ACHN (cell line): ENCODE measurements around the gene TMEM242.

ENCODE experiments used
- DNase-seq: peaks from one replicate; pipeline ENCODE4 v3.0.0-alpha.2; 2015
- in situ Hi-C: cut with HindIII; loops from 2 replicates; pipeline ENCODE4 v1.10.0; 2017; ENCODE audit warnings: low sequenced_read_pairs, low pct_ligation_motif_present, low pct_unique_long_range_greater_than_20kb

The TMEM242 gene

DNA sequence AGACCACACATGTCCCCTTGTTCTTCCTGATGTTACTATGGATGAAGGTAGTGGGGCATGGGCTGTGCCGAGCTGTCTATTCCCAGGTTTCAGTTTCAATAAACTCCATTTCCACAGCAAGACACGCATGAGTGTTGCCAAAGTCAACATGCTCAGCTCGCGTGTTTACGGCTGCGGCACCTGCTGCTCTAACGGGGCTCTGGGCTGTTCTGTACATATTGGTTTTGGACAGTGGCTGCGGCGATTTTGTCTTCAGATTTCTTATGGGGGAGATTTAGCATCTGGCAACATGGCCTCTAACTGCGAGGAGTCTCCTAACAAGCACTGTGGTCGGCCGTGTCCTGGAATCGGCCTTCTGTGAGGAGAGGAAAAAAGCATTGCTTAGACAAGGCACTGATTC lies 58.6 kb downstream of the TMEM242 start:
- DNase-seq: no peak
- in situ Hi-C loops: no loop called here

DNA sequence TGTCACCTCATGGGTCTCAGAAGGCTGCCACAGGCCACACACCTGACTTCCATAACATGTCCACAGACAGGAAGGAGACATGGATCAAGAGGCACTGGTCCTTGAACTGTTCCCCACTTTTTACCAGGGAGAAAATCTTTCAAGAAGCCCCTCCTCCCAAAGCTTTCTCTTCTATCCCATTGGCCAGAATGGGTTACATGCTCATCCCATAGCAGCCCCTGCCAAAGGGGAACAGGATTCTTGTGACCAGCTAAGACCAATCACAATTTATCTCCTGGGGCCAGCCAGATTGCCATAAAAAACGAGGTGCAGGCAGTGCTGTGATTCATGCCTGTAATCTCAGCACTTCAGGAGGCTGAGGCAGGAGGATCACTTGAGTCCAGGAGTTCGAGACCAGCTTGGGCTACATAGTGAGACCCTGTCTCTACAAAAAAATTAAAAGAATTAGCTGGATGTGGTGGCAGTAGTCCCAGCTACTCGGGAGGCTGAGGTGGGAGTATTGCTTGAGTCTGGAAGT lies 59.4 kb downstream of the TMEM242 start:
- no peak for DNase-seq
- in situ Hi-C loops: no loop called here

DNA sequence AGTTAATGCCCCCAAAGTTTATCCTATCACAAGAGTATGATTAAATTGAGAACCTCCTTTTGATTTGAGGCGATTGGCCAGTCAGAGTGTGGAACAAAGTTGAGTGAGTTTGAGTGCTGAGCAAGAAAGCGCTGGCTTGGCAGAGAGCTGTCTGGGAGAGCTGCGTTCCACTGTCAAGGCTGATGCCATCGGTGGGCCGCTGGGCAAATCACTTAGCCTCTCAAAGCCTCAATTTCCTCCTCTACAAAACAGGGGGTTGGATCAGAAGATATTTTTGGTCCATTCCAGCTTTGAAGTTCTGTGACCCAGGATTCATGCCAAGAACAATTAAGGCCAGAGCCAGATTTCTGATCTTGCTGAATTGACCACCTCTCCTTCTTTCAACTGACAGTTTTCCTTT lies 60.2 kb downstream of the TMEM242 start:
- in situ Hi-C loops: no loop called here
- DNase-seq: no peak

DNA sequence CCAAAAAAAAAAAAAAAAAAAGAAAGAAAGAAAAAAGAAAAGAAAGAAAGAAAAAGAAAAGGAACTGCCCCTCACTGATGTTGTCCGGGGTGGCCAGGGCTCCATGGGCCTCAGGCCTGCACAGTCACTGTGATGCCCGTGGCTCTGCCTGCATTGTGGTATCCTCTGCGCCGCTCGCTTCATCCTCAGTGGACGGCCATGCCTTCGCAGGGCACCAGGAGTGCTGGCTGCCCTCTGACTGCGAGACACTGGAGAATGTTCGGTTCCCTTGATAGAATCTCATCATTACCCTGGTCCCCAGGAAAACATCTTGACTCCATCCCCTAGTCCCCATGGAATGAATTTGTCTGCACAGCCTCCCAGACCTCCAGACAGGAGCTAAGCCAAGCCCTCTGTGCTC lies 61.7 kb downstream of the TMEM242 start:
- in situ Hi-C loops: no loop called here
- no peak for DNase-seq

DNA sequence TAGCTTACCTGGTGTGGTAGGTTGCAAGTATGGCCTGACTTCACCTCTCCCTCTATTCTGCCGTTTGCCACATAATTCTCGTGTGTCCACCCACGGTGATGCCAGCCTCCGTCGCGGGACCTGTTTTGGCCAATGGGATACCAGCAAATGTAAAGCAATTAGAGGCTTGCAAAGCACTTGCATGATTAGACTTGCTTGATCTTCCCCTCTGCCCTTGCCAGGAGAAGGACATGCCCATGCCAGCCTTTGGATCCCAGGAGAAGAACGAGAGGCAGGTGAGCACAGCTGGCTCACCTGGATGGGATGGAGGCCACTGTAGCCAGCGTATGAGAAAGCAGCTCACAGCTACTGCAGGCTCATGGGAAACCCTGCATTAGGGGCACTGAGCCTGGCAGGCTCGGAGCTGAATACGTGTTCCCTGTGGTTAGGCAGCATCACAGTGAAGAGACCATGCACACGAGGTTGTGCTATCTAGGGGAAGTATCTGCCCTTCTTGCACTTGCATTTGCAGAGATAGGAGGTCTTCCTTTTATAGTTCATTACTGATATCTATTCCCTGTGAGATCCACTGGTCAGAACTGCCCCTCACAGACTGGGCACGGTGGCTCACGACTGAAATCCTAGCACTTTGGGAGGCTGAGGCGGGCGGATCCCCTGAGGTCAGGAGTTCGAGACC lies 62.4 kb downstream of the TMEM242 start:
- DNase-seq: no peak
- in situ Hi-C loops: no loop called here

DNA sequence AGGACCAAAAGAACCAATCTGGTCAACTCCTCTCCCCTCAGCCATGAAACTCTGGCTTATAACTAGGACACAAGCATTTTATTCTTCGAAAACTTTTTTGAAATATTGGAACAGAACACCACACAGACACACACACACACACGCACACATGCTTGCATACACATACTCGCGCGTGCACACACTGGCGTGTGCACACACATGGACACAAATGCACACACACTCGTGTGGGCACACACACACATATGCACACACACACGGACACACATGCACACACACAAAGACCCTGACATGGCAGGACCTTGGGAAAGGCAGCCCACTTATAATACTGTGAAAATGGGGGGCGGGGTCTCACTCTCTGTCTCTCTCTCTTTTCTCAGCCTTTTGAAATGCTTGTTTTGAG lies 63.9 kb downstream of the TMEM242 start:
- no peak for DNase-seq
- in situ Hi-C loops: no loop called here

DNA sequence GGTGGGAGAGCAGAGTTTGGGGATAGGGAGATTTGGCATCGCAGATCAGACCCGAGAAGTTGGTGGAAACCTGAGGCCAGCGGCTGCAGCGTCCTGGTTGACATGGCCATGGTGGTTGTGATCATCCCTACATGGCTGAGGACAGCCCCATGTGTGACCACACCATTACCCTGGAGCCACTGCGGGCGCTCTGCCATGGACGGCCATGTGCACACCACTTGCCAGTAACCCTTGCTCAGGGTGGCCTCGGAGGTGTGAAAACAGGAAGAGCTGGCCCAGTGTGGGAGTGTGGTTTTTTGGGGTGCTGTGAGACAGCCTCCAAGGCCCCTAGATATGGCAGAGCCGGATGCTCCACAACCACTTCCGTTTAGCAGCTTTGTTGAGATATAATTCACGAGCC lies 64.4 kb downstream of the TMEM242 start:
- in situ Hi-C loops: no loop called here
- DNase-seq: no peak

DNA sequence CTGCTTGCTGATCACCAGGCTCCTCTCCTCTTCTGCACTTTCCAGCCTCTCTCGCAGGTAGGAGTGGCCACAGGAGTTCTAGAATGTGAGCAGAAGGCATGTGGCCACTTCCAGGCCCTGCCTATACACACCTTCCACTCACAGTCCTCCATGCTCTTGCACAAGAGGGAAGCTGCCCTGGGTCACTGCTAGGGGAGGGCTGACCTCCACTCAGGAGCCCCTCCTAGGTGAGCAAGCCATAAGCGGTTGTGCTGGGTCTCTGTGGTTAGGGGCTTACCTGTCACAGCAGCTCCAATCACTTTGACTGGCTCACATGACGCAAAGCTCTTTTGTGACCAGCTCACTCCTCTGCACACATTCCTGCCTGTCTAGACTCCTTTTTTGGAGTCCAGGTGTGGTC lies 68.2 kb downstream of the TMEM242 start:
- DNase-seq: no peak
- in situ Hi-C loops: no loop called here

DNA sequence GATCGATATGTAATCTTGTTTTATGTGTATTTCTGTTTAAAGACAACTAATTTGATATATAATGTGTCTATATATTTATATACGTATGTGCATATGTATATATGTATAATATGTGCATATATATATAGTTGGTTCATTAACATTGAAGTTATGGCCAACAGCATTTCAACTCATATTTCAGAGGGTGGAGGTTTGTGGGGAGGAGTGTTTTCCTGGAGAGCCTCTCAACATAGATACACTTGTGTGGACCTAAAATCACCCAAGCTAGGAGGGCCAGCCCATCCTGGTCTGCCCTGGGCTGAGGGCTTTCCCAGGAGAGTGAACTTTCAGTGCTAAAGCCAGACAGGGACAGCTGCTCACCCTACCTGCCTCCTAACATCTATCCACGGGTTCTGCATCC lies 68.8 kb downstream of the TMEM242 start:
- in situ Hi-C loops: no loop called here

DNA sequence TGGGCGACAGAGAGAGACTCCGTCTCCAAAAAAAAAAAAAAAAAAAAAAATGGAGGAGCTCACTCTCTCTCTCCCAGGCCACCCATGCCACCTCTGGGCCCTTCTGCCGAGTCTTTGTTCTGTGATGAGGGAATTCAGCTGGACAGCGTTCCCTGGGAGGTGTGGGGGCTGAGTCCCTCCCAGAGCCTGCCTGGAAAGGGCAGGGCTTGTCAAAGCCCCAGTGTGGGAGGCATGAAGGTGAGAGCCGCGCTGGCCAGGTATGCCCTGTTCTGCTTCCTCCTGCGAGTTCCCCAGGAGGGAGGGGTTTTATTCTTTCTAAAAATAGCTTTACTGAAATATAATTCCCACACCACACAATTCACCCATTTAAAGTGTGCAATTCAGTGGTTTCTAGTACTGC lies 69.6 kb downstream of the TMEM242 start:
- DNase-seq: no peak
- in situ Hi-C loops: no loop called here

More for the DNA sequence above, 68.8 kb downstream of the TMEM242 start:
- DNase-seq: no peak

DNA sequence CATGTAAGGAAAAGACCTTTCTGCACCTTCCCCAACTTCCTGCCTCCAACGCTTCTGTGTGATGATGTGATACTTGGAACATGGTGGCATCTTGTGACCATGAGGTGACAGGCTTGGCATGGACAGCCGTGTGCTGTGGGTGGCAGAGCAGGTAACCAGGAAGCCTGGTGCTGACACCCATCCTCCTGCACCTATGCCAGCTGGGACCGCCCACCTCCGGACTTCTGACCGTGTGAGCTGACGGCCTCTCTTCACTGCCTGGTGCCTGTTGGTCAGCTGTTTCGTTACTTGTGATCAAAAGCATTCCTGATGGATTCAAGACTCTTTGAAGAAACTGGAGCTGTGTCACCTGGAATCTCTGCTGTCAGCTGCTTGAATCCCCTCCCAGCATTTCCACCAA lies 70.3 kb downstream of the TMEM242 start:
- in situ Hi-C loops: no loop called here

DNA sequence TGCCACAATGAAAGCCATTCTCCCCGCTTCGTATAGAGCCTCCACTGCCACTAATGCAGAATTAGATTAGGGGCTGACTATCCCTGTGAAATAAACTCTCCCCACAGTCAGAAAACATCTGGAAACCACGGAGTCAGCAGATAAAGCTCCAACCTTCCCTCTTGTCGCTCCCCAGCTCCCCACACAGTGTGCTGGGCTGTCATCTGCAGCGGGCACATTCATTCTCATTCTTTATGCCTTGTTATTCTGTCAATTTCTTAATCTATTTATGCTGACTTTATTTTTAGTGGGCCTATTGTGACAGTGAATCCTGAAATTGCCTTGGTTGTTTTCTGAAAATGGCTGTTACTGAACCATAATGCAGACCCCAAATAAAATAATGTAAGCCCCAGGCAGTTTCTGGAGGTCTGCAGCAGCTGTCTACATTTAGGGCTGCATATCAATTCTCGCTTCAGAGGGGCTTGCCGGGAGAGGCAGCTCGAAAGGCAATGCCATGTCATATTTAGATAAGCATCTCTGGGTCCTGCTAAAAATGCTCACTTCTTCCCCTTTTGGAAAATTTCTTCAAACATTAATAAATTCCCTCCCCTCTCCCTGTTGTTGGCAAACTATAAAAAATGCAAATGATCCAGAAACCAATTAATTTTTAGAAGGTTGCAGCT lies 71.6 kb downstream of the TMEM242 start:
- in situ Hi-C loops: no loop called here
- DNase-seq: no peak

More for the DNA sequence above, 70.3 kb downstream of the TMEM242 start:
- DNase-seq: no peak

DNA sequence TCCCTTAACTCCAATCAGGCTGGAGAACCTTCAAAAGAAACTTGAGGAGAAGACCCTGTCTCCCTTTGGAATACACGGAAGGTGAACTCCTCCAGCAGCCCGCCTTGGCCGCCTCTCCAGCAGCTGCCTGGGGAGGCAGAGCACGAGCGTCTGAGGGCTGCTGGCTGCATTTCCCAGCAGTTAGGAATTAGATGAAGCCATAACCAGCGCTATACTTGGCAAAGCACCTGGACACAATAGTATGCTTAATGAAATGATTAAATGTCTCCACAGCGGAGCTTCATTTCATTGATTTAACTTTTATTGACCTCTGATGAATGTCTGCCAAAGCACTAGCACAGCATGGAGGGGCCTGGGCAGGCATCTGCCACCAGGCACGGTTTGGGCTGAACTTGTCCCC lies 73.5 kb downstream of the TMEM242 start:
- DNase-seq: no peak

DNA sequence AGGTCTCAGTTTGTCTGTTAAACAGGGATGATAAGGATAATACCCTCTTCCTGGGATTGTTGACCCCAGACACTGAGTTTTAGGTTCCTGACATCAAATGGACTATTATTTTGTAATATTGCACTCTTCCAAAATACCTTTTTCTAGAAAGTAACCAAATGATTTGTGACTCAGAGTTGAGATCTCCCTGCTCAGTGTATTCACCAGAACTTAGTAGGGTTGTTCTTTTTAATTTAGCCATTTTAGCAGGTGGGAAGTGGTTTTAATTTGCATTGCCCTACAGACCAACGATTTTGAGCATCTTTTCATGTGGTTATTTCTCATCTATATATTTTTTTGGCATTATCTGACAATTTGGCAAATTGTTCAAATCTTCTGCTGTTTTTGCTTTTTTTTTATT lies 75.1 kb downstream of the TMEM242 start:
- in situ Hi-C loops: no loop called here
- no peak for DNase-seq

More for the DNA sequence above, 73.5 kb downstream of the TMEM242 start:
- in situ Hi-C loops: no loop called here

DNA sequence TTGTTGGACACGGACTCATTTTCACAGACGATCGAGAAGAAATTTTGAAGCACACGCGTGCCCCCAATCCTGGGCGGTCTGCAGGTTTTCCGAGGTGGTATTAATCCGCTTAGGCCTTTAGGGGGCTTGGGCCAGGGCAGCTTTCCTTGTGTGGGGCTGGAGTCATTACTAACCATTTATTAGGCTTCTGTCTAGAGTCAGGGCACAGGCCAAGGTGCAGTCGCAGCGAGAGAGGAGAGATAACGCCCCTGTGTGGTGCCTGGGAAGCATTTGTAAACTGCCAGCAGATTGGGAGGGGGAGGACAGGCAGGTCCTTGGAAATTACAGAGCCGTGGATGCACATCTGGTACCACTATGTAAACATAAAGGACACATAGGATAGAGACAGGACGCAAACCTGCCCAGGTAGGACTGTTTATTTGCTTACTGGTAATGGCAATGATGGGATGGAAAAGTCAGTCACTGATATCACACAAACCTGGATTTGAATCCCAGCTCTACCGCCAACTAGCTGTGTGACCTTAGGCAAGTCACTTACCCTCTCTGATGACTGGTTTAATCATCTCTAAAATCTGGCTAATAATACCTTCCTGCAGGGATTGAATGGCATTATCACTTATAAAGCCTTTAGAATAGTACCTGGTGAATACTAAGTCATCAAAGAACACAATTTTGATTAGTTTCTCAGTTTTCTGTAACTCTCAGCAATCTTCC lies 76.4 kb downstream of the TMEM242 start:
- in situ Hi-C loops: no loop called here
- DNase-seq: no peak

DNA sequence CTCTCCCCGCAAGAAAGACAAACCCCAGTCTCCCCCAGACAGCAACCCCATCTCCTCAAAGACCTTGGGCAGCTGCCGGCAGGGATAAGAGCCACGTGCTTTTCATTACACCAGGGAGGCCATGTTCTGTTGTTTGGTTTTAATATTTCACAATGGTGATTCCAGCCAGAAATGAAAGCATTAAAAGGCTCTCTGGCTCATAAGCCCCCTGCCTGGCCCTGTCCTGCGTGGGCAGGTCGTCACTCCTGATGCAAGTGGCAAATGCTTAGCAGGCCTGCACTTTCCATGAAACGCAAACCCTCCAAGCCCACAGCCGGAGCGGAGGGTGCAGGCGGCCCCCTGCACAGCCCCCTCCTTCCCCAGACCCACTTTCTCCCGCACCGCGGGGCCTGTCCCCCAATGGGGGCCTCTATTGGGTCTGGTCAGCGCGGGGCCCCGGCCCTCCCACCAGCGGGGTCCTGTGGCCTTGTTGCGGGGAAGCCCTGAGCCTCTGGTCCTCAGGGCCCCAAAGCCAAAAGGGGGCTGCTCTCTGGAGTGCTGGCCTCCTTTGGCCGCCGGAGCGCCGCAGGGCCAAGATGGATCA lies 77.2 kb downstream of the TMEM242 start:
- in situ Hi-C loops: no loop called here
- DNase-seq: no peak

DNA sequence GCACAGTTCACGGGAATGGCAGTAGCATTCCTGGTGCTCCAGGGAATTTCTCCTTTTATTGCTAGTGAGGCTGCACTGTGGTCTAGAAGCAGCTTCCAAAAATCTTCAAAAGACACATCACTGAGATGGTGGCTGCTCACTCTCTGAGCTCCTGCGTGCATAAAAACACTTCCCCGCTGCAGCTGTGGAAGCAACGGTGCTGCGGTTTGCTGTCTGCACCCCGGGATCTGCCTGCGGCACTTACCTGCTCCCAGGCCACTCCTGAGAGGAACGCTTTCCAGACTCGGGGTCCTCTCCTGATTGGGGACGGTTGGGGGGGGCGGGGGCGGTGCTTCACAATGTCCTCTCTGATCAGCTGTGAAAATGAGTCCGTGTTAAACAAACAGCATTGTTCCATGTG lies 77.9 kb downstream of the TMEM242 start:
- in situ Hi-C loops: no loop called here
- DNase-seq: no peak

DNA sequence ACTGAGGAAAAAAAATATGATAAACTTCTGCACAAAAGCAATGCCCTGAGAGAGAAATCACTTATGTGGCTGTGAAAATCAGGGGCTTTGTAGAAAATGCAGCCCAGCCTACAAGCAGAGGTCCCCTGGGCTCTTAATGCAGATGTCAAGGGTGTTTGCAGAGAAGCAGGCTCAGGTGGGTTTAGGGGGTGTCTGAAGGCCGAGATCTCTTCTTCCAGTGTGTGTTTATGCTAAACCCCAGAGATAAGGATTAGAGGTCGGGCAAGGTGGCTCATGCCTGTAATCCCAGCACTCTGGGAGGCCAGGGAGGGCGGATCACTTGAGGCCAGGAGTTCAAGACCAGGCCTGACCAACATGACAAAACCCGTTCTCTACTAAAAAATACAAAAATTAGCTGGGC lies 78.5 kb downstream of the TMEM242 start:
- in situ Hi-C loops: no loop called here

DNA sequence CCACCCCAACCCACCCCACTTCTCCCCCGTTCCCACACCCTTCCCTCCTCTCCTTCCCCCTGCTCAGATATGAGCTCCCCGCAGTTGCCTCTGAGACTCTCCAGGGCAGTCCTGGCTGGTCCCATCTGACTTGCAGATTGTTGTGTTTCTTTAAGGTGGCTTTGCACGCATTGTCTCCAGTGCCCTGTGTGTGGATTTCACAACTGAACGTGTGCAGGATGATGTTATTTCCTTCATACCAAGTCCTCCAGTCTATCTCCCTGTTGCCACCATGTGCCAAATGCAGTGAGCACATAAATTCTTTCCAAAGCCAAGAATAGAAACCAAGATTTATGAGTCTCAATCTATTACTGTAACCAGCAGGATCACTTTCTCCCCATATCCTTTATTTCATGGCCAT lies 79.1 kb downstream of the TMEM242 start:
- DNase-seq: no peak
- in situ Hi-C loops: no loop called here

More for the DNA sequence above, 78.5 kb downstream of the TMEM242 start:
- DNase-seq: no peak
